ENCODE data around the gene ADAMTS2.

The ADAMTS2 gene

DNA sequence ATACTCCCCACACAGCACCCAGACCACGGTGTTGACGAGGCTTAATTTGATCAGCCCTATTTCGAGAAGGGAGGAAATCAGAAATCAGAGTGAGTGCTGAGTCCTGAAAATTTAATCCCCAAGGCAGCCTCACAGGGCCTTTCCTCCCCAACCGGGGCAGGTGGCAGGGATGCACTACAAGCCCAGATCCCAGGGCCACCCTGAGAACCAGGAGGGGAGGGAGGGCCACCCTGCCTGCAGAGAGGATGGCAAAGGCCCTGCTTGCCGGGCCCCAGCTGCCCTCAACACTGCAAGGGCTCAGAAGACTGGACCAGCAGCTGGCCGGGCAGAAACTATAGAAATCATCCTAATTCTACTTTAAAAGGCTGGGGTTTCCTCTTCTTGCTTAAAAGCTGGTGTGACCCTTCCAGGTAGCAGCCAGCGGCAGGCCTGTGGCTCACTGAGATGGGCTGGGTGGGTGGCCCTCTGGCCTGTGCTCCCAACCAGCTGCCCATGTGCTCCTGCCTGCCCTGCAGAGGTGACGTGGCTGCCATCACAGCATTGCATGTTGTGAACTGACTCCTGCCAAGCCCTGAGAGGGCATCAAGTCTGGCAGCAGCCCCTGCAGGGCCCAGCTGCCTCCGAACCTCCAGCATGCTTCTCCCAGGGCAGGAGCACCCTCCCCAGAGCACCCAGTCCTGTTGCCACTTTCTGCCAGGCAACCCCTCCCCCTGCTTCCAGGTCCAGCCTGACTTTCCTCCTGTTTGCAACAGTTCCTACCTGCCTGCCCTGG is 122.8 kb downstream of the ADAMTS2 start:
- TF ChIP-seq, protein P1, sequence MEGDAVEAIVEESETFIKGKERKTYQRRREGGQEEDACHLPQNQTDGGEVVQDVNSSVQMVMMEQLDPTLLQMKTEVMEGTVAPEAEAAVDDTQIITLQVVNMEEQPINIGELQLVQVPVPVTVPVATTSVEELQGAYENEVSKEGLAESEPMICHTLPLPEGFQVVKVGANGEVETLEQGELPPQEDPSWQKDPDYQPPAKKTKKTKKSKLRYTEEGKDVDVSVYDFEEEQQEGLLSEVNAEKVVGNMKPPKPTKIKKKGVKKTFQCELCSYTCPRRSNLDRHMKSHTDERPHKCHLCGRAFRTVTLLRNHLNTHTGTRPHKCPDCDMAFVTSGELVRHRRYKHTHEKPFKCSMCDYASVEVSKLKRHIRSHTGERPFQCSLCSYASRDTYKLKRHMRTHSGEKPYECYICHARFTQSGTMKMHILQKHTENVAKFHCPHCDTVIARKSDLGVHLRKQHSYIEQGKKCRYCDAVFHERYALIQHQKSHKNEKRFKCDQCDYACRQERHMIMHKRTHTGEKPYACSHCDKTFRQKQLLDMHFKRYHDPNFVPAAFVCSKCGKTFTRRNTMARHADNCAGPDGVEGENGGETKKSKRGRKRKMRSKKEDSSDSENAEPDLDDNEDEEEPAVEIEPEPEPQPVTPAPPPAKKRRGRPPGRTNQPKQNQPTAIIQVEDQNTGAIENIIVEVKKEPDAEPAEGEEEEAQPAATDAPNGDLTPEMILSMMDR (IDR thresholded peaks at IDR 0.05; ENCODE audit: low read depth, low read length, missing control alignments) = no peak
- H3K4me3 ChIP-seq (replicated peaks; ENCODE audit: low read depth, low read length) = no peak overlapping the region
- DNase-seq (ENCODE audit: extremely low read depth, low read depth) = no peak

DNA sequence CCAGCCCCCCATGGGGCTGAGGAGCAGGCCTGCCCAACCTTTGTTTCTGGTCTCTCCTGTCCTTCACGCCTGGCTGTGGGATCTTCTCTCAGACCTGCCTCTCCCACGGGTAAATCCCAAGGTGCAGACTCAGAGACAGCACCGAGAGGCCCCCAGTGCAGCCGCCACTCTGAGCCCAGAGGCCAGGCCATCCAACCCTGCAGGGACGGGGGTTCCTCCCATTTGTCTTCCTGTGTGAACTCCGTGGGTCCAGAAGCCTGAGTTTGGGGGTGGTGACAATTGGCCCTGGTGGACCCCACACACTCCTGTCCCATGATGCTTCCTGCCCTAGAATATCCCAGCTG is 123.4 kb downstream of the ADAMTS2 start:
- H3K4me3 ChIP-seq (replicated peaks; ENCODE audit: low read depth, low read length) = no peak overlapping the region
- DNase-seq (ENCODE audit: extremely low read depth, low read depth) = no peak
- TF ChIP-seq, protein P1 (IDR thresholded peaks at IDR 0.05; ENCODE audit: low read depth, low read length, missing control alignments) = no peak

DNA sequence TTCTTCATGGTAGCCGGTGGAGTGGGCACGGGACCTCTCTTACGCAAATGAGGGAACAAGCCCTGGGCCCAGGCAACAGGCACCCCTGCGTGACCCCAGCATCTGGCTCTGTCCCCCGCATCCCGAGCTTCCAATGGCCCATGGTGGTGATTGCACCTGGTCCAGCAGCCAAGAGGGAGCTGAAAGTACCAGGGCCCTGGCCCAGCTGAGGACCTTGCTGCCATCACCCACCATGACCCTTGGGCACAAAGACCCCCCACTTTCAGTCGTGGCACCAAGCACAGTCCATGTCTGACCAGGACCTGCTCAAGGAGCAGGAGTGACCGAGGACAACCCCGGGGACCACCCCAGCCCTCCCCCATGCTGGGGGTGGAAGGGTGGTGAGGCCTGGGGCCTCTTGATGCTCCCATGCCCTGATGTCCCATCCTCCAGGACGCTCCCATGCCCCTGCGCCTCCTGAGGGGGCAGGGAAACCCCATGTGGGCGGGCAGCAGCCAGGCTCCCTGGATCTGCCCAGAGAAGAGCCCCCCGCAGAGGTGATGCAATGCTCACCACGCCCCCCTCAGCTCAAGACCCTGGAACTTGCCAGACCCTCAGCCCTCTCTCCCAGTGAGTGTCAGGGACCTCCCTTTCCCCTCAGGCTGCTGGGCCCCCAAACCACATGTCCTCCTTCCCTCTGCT is 123.9 kb downstream of the ADAMTS2 start:
- H3K4me3 ChIP-seq (replicated peaks; ENCODE audit: low read depth, low read length) = no peak overlapping the region
- DNase-seq (ENCODE audit: extremely low read depth, low read depth) = no peak
- TF ChIP-seq, protein P1 (IDR thresholded peaks at IDR 0.05; ENCODE audit: low read depth, low read length, missing control alignments) = no peak

DNA sequence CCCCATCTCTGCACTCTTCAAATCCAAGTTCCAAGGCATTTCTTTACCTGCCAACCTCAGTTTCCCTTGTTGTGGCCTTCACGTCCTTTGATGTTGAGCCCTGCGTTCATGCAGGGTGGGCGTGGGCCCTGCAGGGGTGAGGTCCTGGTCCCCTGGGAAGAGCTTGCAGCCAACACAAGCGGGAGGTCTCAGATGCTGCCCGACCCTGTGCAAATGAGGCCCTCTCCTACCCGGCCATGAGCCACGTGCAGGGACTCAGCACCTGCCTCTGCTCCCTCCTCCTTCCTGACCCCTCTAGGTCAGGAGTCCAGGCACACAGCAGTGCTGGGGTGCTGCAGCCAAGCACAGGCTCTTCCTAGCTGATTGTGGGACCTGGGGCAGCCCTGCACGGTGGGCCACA is 124.5 kb downstream of the ADAMTS2 start:
- TF ChIP-seq, protein P1 (IDR thresholded peaks at IDR 0.05; ENCODE audit: low read depth, low read length, missing control alignments) = no peak
- no peak overlapping the region for H3K4me3 ChIP-seq (replicated peaks; ENCODE audit: low read depth, low read length)
- no peak for DNase-seq (ENCODE audit: extremely low read depth, low read depth)

DNA sequence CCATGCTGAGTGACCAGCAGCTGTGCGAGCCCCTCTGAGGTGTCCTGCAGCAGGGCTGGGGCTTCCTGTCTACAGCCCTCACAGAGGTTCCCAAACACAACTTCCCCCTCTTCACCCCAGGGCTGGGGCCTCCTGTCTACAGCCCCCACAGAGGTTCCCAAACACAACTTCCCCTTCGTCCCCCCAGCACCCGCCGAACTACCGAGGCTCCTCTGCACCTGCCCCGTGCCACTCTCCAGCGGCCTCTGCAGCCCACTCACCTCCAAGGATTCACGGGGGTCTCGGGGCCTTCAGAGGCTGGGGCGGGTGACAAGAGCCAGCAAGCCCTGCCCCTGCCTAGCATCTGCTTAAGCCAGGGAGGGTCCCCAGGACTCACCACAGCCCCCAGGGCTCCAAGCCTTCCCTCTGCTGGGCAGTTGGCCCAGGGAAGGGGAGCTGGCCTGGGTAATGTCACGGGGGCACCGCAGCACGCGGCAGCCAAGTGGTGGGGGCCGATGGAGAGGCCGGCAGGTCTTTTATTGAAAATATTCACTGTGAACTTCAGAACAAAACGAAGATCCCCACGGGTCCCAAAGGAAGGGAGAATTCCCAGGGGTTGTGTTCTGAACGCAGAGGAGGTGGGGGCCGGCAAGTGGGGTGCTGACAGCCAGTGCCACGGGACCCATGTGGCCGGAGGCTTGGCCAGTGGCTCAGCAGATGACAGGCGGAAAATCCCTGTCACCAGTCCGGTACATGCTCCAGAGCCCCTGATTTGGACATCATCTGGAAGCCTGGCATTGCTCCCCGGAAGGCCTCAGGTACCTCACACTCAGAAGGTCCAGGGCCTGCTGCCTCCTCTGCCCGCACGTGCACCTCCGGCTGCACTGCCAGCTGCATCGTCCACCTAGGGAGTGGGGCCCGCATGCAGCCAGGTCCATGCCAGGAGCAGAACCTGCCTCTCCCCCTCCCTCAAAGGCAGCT is 125.3 kb downstream of the ADAMTS2 start:
- H3K4me3 ChIP-seq (replicated peaks; ENCODE audit: low read depth, low read length) = no peak overlapping the region
- TF ChIP-seq, protein P1 (IDR thresholded peaks at IDR 0.05; ENCODE audit: low read depth, low read length, missing control alignments) = no peak
- no peak for DNase-seq (ENCODE audit: extremely low read depth, low read depth)

DNA sequence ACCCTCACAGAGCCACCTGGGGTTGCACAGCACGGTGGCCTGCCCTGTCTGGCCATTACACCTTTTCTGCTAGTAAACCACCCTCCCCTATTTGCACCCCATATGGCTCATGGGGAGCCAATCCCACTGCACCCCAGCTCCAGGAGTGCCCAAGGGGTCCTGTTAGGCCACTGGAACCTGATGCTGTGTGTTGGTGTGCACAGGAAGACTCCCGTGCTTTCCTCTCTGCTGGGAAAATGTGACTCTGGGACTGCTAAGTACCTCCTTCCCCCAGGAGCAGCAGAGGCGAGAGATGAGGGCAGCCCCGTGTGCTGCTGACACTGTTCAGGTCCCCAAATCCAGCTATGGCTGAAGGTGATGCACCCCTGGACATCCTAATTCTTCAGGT is 126.3 kb downstream of the ADAMTS2 start:
- TF ChIP-seq, protein P1 (IDR thresholded peaks at IDR 0.05; ENCODE audit: low read depth, low read length, missing control alignments) = no peak
- DNase-seq (ENCODE audit: extremely low read depth, low read depth) = no peak
- H3K4me3 ChIP-seq (replicated peaks; ENCODE audit: low read depth, low read length) = no peak overlapping the region
